ENCODE measurements around the gene SLC29A1.

Gene SLC29A1

GRCh38 chr6:44248579-44248978 lies 25.2 kb downstream of the SLC29A1 start:
- peak overlapping the region; percentile 99 for H3K4me3 ChIP-seq (ENCODE audit: low read depth, low read length)
- TF ChIP-seq MAX (IDR thresholded peaks at IDR 0.05; ENCODE audit: low read depth, low read length) (no peak), CTCF (IDR thresholded peaks at IDR 0.05; ENCODE audit: low read depth, low read length) (no peak), MYC (IDR thresholded peaks at IDR 0.05; ENCODE audit: low read depth, low read length) (no peak), POLR2A (IDR thresholded peaks at IDR 0.05; ENCODE audit: extremely low read depth, insufficient read length) (no peak)

GRCh38 chr6:44249082-44249748 lies 25.8 kb downstream of the SLC29A1 start:
- no peak for TF ChIP-seq MYC (IDR thresholded peaks at IDR 0.05; ENCODE audit: low read depth, low read length)
- no peak for TF ChIP-seq POLR2A (IDR thresholded peaks at IDR 0.05; ENCODE audit: extremely low read depth, insufficient read length)
- no peak for TF ChIP-seq MAX (IDR thresholded peaks at IDR 0.05; ENCODE audit: low read depth, low read length)
- no peak for TF ChIP-seq CTCF (IDR thresholded peaks at IDR 0.05; ENCODE audit: low read depth, low read length)
- H3K4me3 ChIP-seq (ENCODE audit: low read depth, low read length), result peak overlapping the region; percentile 99
- DNase-seq (ENCODE audit: low read depth), result no peak

More at GRCh38 chr6:44248579-44248978, 25.2 kb downstream of the SLC29A1 start:
- DNase-seq (ENCODE audit: low read depth), result no peak

- TF ChIP-seq CTCF (IDR thresholded peaks at IDR 0.05; ENCODE audit: low read depth, low read length) (no peak), POLR2A (IDR thresholded peaks at IDR 0.05; ENCODE audit: extremely low read depth, insufficient read length) (no peak), MAX (IDR thresholded peaks at IDR 0.05; ENCODE audit: low read depth, low read length) (no peak), MYC (IDR thresholded peaks at IDR 0.05; ENCODE audit: low read depth, low read length) (no peak)
- peak overlapping the region; percentile 99 for H3K4me3 ChIP-seq (ENCODE audit: low read depth, low read length)
- no peak for DNase-seq (ENCODE audit: low read depth)
These were observed 26.8 kb downstream of the SLC29A1 start for GRCh38 chr6:44250067-44250717.

GRCh38 chr6:44250718-44251123 lies 27.3 kb downstream of the SLC29A1 start:
- DNase-seq (ENCODE audit: low read depth), result no peak
- TF ChIP-seq MYC (IDR thresholded peaks at IDR 0.05; ENCODE audit: low read depth, low read length) (no peak), MAX (IDR thresholded peaks at IDR 0.05; ENCODE audit: low read depth, low read length) (no peak), POLR2A (IDR thresholded peaks at IDR 0.05; ENCODE audit: extremely low read depth, insufficient read length) (no peak), CTCF (IDR thresholded peaks at IDR 0.05; ENCODE audit: low read depth, low read length) (no peak)
- H3K4me3 ChIP-seq (ENCODE audit: low read depth, low read length), result peak overlapping the region; percentile 34

- TF ChIP-seq MAX (IDR thresholded peaks at IDR 0.05; ENCODE audit: low read depth, low read length), result no peak
- TF ChIP-seq MYC (IDR thresholded peaks at IDR 0.05; ENCODE audit: low read depth, low read length), result no peak
- TF ChIP-seq CTCF (IDR thresholded peaks at IDR 0.05; ENCODE audit: low read depth, low read length), result no peak
- no peak for TF ChIP-seq POLR2A (IDR thresholded peaks at IDR 0.05; ENCODE audit: extremely low read depth, insufficient read length)
- no peak for DNase-seq (ENCODE audit: low read depth)
- H3K4me3 ChIP-seq (ENCODE audit: low read depth, low read length), result no peak overlapping the region
These were observed 28.5 kb downstream of the SLC29A1 start for GRCh38 chr6:44251576-44252524.
